Adrenal gland (tissue), 12 donors: ENCODE results near the gene TOGARAM2. TPM values are rescaled to one million over a fixed set of nuclear protein-coding genes. Genes with fewer than 3 reads are reported as not detected.

Experiments
- DNase-seq, 7 donors: peaks; one replicate each; pipeline ENCODE4 v3.0.0-alpha.2; 2019 to 2020
- H3K27ac ChIP-seq, 5 donors: fragments of 200-600 bp; sonication (generic) in 4 of 5; 1 replicate in 3 of 5; 2 replicates in 2 of 5; pipeline versions ENCODE4 v1.5.1 to v1.8.0; 2016 to 2020; ENCODE audit warnings: mild to moderate bottlenecking in 1 of 5
- H3K27me3 ChIP-seq: fragments of 200-600 bp; 2 replicates; pipeline ENCODE4 v1.8.0; 2021
- H3K36me3 ChIP-seq, 2 donors: fragments of 200-600 bp; replicated peaks in 1 of 2; 1 replicate in 1 of 2; 2 replicates in 1 of 2; pipeline versions ENCODE4 v1.5.1 to v1.8.0; 2018 to 2022
- H3K4me1 ChIP-seq, 2 donors: fragments of 200-600 bp; replicated peaks in 1 of 2; 1 replicate in 1 of 2; 2 replicates in 1 of 2; pipeline versions ENCODE4 v1.5.1 to v1.8.0; 2018 to 2021
- H3K4me3 ChIP-seq, 4 donors: fragments of 200-600 bp; sonication (generic) in 3 of 4; one replicate each; pipeline ENCODE4 v1.5.1; 2016 to 2018
- H3K9me3 ChIP-seq, 3 donors: fragments of 200-600 bp; sonication (generic) in 1 of 3; replicated peaks in 1 of 3; 1 replicate in 2 of 3; 2 replicates in 1 of 3; pipeline versions ENCODE4 v1.5.1 to v1.8.0; 2016 to 2021
- CTCF ChIP-seq, 6 experiments: fragments of 450-650 bp in 4 of 6; fragments of 200-600 bp in 2 of 6; sonication (generic) in 1 of 6; IDR thresholded peaks; 1 replicate in 5 of 6; 2 replicates in 1 of 6; pipeline versions ENCODE4 v1.5.1 to v1.8.0; 2016 to 2021; ENCODE audit warnings: antibody characterized with exemption in 6 of 6, mild to moderate bottlenecking in 2 of 6, moderate library complexity in 1 of 6
- POLR2A ChIP-seq, 2 donors: fragments of 450-650 bp; IDR thresholded peaks; one replicate each; pipeline ENCODE4 v1.6.1; 2017; ENCODE audit warnings: antibody characterized with exemption in 2 of 2, mild to moderate bottlenecking in 2 of 2, moderate library complexity in 1 of 2
- WGBS, 4 donors: extraction: QIAGEN DNeasy Blood & Tissue Kit in 2 of 4; methylation state at CpG; one replicate each; pipeline versions ENCODE4 v1.1.5 to v1.1.7; 2013 to 2017; 5-methylcytosine and 5-hydroxymethylcytosine counted together
- intact Hi-C, 2 donors: fragments of 100-400 bp; cut with DNase I; formaldehyde crosslinking; loops; one replicate each; pipeline versions ENCODE4 v1.14.1 to v1.15.0; 2022 to 2023
- polyA plus RNA-seq, 3 donors: library from polyadenylated mRNA; stranded (reverse); fragments of 200-250 nt in 2 of 3; fragments of 350-450 nt in 1 of 3; fragmentation: Illumina TruSeq in 1 of 3; extraction: RNeasy Lipid Tissue Mini Kit (QIAGEN cat#74804) in 1 of 3; gene quantifications; one replicate each; pipeline ENCODE4 v1.2.3, GENCODE V29; 2013 to 2014
- total RNA-seq, 9 donors: library from RNA; depleted of rRNA in 4 of 9; stranded (reverse); fragments of >200 nt in 4 of 9; fragments of 120-200 nt in 1 of 9; fragmentation: NEBNext Ultra II Directional in 1 of 9; extraction: Animal tissue kit (Norgen Biotek cat#: 25700) in 1 of 9; gene quantifications; one replicate each; pipeline versions ENCODE4 v1.1.0 to v1.2.4, GENCODE V29; 2013 to 2023
- donor health status: healthy with polysubstance abuse.
- donor health status: Bipolar disorder and iron deficiency.
- donor health status: DM: yes; HTN: yes; CAD: no.
- donor health status: DM: no; HTN: no; CAD: no.
- donor health status: DM: no; HTN: no; CAD: no.
- donor health status: DM: yes; HTN: yes; CAD: no.

Gene TOGARAM2
- total and polyA plus RNA-seq, 12 donors, result under 0.01 to 26.4 (median 1.1) TPM

GRCh38 chr2:29015701-29016470 lies 34.8 kb downstream of the TOGARAM2 start:
- no peaks in the 10 kb centered on the region for H3K36me3 ChIP-seq
- peaks cover 0 to 23% of the 10 kb centered on the region in 2 donors for H3K4me1 ChIP-seq
- DNase-seq, result peak in 2 of 7 donors; percentile 34 to 69
- H3K27me3 ChIP-seq, result no peaks in the 10 kb centered on the region
- peak overlapping the region in 4 of 5 donors; percentile 28 to 84 (median 48) for H3K27ac ChIP-seq
- TF ChIP-seq CTCF (IDR thresholded peaks at IDR 0.05), result no peak
- TF ChIP-seq POLR2A (IDR thresholded peaks at IDR 0.05), result no peak
- 64 to 71% (median 70%) methylated on average over 17 of the region's 17 CpGs for WGBS, 4 donors
- H3K4me3 ChIP-seq, result no peak overlapping the region
- no peaks in the 10 kb centered on the region for H3K9me3 ChIP-seq
- intact Hi-C loops, result no loop called here

GRCh38 chr2:29016504-29016903 lies 35.4 kb downstream of the TOGARAM2 start:
- intact Hi-C loops, result no loop called here
- 33 to 40% (median 38%) methylated on average over 5 of the region's 5 CpGs for WGBS, 4 donors
- no peak for TF ChIP-seq CTCF (IDR thresholded peaks at IDR 0.05)
- TF ChIP-seq POLR2A (IDR thresholded peaks at IDR 0.05), result no peak
- H3K27me3 ChIP-seq, result no peaks in the 10 kb centered on the region
- peaks cover 0 to 20% of the 10 kb centered on the region in 2 donors for H3K4me1 ChIP-seq
- H3K4me3 ChIP-seq, result no peak overlapping the region
- H3K36me3 ChIP-seq, result no peaks in the 10 kb centered on the region
- DNase-seq, result peak in 6 of 7 donors; percentile 45 to 82 (median 54)
- H3K27ac ChIP-seq, result peak overlapping the region in 3 of 5 donors; percentile 35 to 55 (median 49)
- H3K9me3 ChIP-seq, result no peaks in the 10 kb centered on the region

GRCh38 chr2:29017716-29018435 lies 36.8 kb downstream of the TOGARAM2 start:
- Histone ChIP-seq H3K4me1 (peaks cover 0 to 7% of the 10 kb centered on the region in 2 donors), H3K27ac (peak overlapping the region in 2 of 5 donors; percentile 27 to 49), H3K4me3 (no peak overlapping the region), H3K27me3 (no peaks in the 10 kb centered on the region), H3K36me3 (no peaks in the 10 kb centered on the region), H3K9me3 (no peaks in the 10 kb centered on the region)
- no peak for DNase-seq
- no peak for TF ChIP-seq POLR2A (IDR thresholded peaks at IDR 0.05)
- no peak for TF ChIP-seq CTCF (IDR thresholded peaks at IDR 0.05)
- WGBS, 4 donors, result 72 to 91% (median 89%) methylated on average over 8 to 19 of the region's 19 CpGs
- intact Hi-C loops, result no loop called here

- H3K9me3 ChIP-seq, result no peaks in the 10 kb centered on the region
- H3K4me1 ChIP-seq, result peaks cover 0 to 4% of the 10 kb centered on the region in 2 donors
- no peaks in the 10 kb centered on the region for H3K27me3 ChIP-seq
- H3K27ac ChIP-seq, result no peak overlapping the region
- intact Hi-C loops, result no loop called here
- WGBS, 4 donors, result 89 to 92% (median 91%) methylated on average over 11 of the region's 11 CpGs
- TF ChIP-seq CTCF (IDR thresholded peaks at IDR 0.05) (no peak), POLR2A (IDR thresholded peaks at IDR 0.05) (no peak)
- no peak for DNase-seq
- no peaks in the 10 kb centered on the region for H3K36me3 ChIP-seq
- H3K4me3 ChIP-seq, result no peak overlapping the region
These were observed 40.8 kb downstream of the TOGARAM2 start for GRCh38 chr2:29021886-29022285.
